MM.1S (cell line): ENCODE results near the gene RAVER2.

Experiments used
- DNase-seq: peaks from one replicate; pipeline ENCODE4 v3.0.0-alpha.2; 2015
- H2AFZ ChIP-seq: fragments of 300-600 bp; sonication (generic); 2 replicates; pipeline ENCODE4 v1.6.0; 2016; ENCODE audit warnings: antibody characterized with exemption, low read length
- H3F3A ChIP-seq: fragments of 300-600 bp; sonication (generic); 2 replicates; pipeline ENCODE4 v1.6.1; 2016; ENCODE audit warnings: mild to moderate bottlenecking, antibody characterized with exemption, low read length, moderate library complexity, mixed read lengths; ENCODE audit not compliant: insufficient read depth
- H3K27ac ChIP-seq: fragments of 300-600 bp; sonication (generic); 2 replicates; pipeline ENCODE4 v1.5.1; 2016; ENCODE audit warnings: mild to moderate bottlenecking, low read length
- H3K27me3 ChIP-seq: fragments of 300-600 bp; sonication (generic); replicated peaks from 2 replicates; pipeline ENCODE4 v1.6.0; 2016; ENCODE audit warnings: low read length; ENCODE audit not compliant: insufficient read depth
- H3K36me3 ChIP-seq: fragments of 300-600 bp; sonication (generic); replicated peaks from 2 replicates; pipeline ENCODE4 v1.6.1; 2016; ENCODE audit warnings: mild to moderate bottlenecking, low read length, mixed read lengths; ENCODE audit not compliant: insufficient read depth
- H3K4me1 ChIP-seq: fragments of 300-600 bp; sonication (generic); 2 replicates; pipeline ENCODE4 v1.6.1; 2016; ENCODE audit warnings: low read length, mixed read lengths
- H3K4me2 ChIP-seq: fragments of 300-600 bp; sonication (generic); 2 replicates; pipeline ENCODE4 v1.6.0; 2016; ENCODE audit warnings: low read depth, low read length
- H3K4me3 ChIP-seq: fragments of 300-600 bp; sonication (generic); 2 replicates; pipeline ENCODE4 v1.5.1; 2016; ENCODE audit warnings: low read length, mixed read lengths
- H3K79me2 ChIP-seq: fragments of 300-600 bp; sonication (generic); 2 replicates; pipeline ENCODE4 v1.6.1; 2016; ENCODE audit warnings: mixed run types, low read length, mixed read lengths
- H3K9ac ChIP-seq: fragments of 300-600 bp; sonication (generic); 2 replicates; pipeline ENCODE4 v1.6.1; 2016; ENCODE audit warnings: low read length, mixed read lengths
- H3K9me2 ChIP-seq: fragments of 300-600 bp; sonication (generic); replicated peaks from 2 replicates; pipeline ENCODE4 v1.6.1; 2016; ENCODE audit warnings: mild to moderate bottlenecking, low read length, mixed read lengths; ENCODE audit not compliant: insufficient read depth
- H3K9me3 ChIP-seq: fragments of 300-600 bp; sonication (generic); replicated peaks from 2 replicates; pipeline ENCODE4 v1.6.1; 2016; ENCODE audit warnings: mild to moderate bottlenecking, low read length, mixed read lengths; ENCODE audit not compliant: insufficient read depth
- H4K20me1 ChIP-seq: fragments of 300-600 bp; sonication (generic); 2 replicates; pipeline ENCODE4 v1.6.1; 2016; ENCODE audit warnings: mild to moderate bottlenecking, low read length, moderate library complexity, mixed read lengths; ENCODE audit not compliant: insufficient read depth
- EZH2 ChIP-seq: fragments of 300-600 bp; sonication (generic); optimal IDR thresholded peaks from 2 replicates; pipeline ENCODE3; 2017; ENCODE audit warnings: low read depth, mild to moderate bottlenecking, antibody characterized with exemption, low read length, mixed read lengths
- EZH2phosphoT487 ChIP-seq: fragments of 300-600 bp; sonication (generic); IDR thresholded peaks from 2 replicates; pipeline ENCODE4 v1.6.1; 2018; ENCODE audit warnings: antibody characterized with exemption, low read length
- TF ChIP-seq, protein P1 (sequence below): fragments of 300-600 bp; sonication (generic); IDR thresholded peaks from 2 replicates; pipeline ENCODE4 v1.5.1; 2016; ENCODE audit warnings: antibody characterized with exemption, low read length, mixed read lengths

Gene RAVER2

DNA sequence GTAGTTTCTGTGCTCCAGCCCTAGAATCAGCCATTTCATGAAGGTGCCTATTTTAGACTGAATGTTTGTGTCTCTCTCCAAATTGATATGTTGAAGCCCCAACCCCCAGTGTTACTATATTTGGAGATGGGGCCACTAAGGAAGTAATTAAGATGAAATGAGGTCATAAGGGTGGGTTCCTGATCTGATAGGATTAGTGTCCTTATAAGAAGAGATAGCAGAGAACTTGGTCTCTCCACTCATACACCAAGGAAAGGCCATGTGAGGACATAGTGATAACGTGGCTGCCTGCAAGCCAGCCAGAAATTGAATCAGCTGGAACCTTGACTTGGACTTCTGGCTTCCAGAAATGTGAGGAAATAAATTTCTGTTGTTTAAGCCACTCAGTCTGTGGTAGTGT is 12.3 kb downstream of the RAVER2 start:
- Histone ChIP-seq H3K4me3 (no peak overlapping the region), H3K9me2 (no peaks in the 10 kb centered on the region), H3K27me3 (no peaks in the 10 kb centered on the region), H3K4me1 (no peaks in the 10 kb centered on the region), H3K27ac (no peak overlapping the region), H3K9me3 (no peaks in the 10 kb centered on the region), H3K36me3 (no peaks in the 10 kb centered on the region), H3K79me2 (peaks cover 88% of the 10 kb centered on the region), H3F3A (no peaks in the 10 kb centered on the region), H4K20me1 (no peaks in the 10 kb centered on the region), H3K9ac (no peak overlapping the region), H3K4me2 (no peak overlapping the region), H2AFZ (no peak overlapping the region)
- TF ChIP-seq EZH2 (no peak), EZH2phosphoT487 (no peak)
- TF ChIP-seq, protein P1, sequence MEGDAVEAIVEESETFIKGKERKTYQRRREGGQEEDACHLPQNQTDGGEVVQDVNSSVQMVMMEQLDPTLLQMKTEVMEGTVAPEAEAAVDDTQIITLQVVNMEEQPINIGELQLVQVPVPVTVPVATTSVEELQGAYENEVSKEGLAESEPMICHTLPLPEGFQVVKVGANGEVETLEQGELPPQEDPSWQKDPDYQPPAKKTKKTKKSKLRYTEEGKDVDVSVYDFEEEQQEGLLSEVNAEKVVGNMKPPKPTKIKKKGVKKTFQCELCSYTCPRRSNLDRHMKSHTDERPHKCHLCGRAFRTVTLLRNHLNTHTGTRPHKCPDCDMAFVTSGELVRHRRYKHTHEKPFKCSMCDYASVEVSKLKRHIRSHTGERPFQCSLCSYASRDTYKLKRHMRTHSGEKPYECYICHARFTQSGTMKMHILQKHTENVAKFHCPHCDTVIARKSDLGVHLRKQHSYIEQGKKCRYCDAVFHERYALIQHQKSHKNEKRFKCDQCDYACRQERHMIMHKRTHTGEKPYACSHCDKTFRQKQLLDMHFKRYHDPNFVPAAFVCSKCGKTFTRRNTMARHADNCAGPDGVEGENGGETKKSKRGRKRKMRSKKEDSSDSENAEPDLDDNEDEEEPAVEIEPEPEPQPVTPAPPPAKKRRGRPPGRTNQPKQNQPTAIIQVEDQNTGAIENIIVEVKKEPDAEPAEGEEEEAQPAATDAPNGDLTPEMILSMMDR: no peak
- DNase-seq: no peak

- TF ChIP-seq, protein P1: no peak
- TF ChIP-seq EZH2phosphoT487 (no peak), EZH2 (no peak)
Observed at GRCh38 chr1:64758233-64758632, 13.4 kb downstream of the RAVER2 start.

DNA sequence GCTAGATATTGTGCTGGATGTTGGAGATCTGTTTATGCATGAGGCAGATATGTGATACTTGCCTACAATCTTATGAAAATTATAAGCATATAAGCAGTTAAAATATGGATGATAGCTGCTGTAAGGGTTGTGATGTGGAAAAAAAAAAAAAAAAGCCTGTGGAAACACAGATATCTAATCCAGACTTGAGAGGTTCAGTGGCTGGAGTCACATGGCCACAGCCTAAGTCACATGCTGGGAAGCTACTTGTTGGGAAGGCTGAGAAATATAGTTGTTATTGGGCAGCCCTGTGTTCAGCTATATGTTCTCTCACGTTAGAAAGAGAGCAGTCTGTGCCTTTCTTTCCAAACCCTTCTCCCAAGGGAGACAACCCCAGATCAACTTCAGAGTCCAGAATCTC is 15.1 kb downstream of the RAVER2 start:
- H3K9ac ChIP-seq: no peak overlapping the region
- no peaks in the 10 kb centered on the region for H3K36me3 ChIP-seq
- H3K27me3 ChIP-seq: no peaks in the 10 kb centered on the region
- DNase-seq: no peak
- no peaks in the 10 kb centered on the region for H3K9me2 ChIP-seq
- H3K27ac ChIP-seq: no peak overlapping the region
- H3K4me3 ChIP-seq: no peak overlapping the region
- H3K79me2 ChIP-seq: peaks cover 78% of the 10 kb centered on the region
- no peaks in the 10 kb centered on the region for H3K4me1 ChIP-seq
- no peaks in the 10 kb centered on the region for H3F3A ChIP-seq
- TF ChIP-seq, protein P1: no peak
- no peak for TF ChIP-seq EZH2
- TF ChIP-seq EZH2phosphoT487: no peak
- H4K20me1 ChIP-seq: no peaks in the 10 kb centered on the region
- H2AFZ ChIP-seq: no peak overlapping the region
- H3K9me3 ChIP-seq: no peaks in the 10 kb centered on the region
- no peak overlapping the region for H3K4me2 ChIP-seq

More at GRCh38 chr1:64758233-64758632, 13.4 kb downstream of the RAVER2 start:
- no peak overlapping the region for H3K9ac ChIP-seq
- no peak for DNase-seq
- H3F3A ChIP-seq: no peaks in the 10 kb centered on the region
- no peak overlapping the region for H3K4me2 ChIP-seq
- no peaks in the 10 kb centered on the region for H3K27me3 ChIP-seq
- no peaks in the 10 kb centered on the region for H4K20me1 ChIP-seq
- H3K4me3 ChIP-seq: no peak overlapping the region
- no peaks in the 10 kb centered on the region for H3K9me3 ChIP-seq
- H2AFZ ChIP-seq: no peak overlapping the region
- H3K36me3 ChIP-seq: no peaks in the 10 kb centered on the region
- H3K79me2 ChIP-seq: peaks cover 85% of the 10 kb centered on the region
- no peaks in the 10 kb centered on the region for H3K9me2 ChIP-seq
- H3K27ac ChIP-seq: no peak overlapping the region
- no peaks in the 10 kb centered on the region for H3K4me1 ChIP-seq
